Mammary epithelial cell (primary cell): ENCODE measurements around the gene ZNF677.

Experiments used
- EZH2 ChIP-seq: IDR thresholded peaks from 2 replicates; pipeline ENCODE4 v1.6.1; 2012; ENCODE audit warnings: low read length, inconsistent platforms, borderline replicate concordance
- TF ChIP-seq, protein P1 (sequence below), 2 donors: IDR thresholded peaks in 1 of 2; conservative IDR thresholded peaks in 1 of 2; 2 replicates each; pipeline ENCODE4 v1.5.1; 2011 to 2012; ENCODE audit warnings: inconsistent platforms in 2 of 2, low read length in 2 of 2, mild to moderate bottlenecking in 2 of 2, control low read depth in 1 of 2, low read depth in 1 of 2; ENCODE audit not compliant: insufficient read depth in 1 of 2; ENCODE audit errors: extremely low read depth in 1 of 2

DNA sequence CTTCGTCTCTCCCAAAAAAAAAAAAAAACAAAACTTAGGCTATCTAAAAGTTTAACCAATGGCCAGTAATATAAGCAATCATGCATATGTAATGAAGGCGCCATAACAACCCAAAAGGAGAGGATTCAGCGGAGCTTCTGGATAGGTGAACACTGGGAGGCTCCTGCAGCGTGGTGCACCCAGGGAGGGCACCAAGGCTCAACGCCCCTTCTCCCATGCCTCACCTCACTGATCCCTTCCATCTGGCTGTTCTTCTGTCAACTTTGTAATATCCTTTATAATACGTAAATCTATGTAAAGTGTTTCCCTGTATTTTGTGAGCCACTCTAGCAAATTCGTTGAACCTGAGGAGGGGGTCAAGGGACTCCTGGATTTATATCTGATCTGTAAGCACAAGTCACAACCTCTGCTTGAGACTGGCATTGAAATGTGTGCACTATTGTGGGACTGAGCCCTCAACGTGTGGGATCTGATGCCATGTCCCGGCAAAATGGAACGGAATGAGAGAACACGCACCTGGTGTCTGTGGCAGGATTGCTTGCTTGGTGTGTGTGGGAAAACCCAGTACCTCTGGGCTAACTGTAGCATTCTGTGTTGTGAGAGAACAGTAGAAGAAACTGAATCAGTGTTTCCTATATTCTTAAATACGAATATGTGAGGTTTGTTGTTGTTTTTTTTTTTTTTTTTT is 61.0 kb downstream of the ZNF677 start:
- TF ChIP-seq, protein P1, sequence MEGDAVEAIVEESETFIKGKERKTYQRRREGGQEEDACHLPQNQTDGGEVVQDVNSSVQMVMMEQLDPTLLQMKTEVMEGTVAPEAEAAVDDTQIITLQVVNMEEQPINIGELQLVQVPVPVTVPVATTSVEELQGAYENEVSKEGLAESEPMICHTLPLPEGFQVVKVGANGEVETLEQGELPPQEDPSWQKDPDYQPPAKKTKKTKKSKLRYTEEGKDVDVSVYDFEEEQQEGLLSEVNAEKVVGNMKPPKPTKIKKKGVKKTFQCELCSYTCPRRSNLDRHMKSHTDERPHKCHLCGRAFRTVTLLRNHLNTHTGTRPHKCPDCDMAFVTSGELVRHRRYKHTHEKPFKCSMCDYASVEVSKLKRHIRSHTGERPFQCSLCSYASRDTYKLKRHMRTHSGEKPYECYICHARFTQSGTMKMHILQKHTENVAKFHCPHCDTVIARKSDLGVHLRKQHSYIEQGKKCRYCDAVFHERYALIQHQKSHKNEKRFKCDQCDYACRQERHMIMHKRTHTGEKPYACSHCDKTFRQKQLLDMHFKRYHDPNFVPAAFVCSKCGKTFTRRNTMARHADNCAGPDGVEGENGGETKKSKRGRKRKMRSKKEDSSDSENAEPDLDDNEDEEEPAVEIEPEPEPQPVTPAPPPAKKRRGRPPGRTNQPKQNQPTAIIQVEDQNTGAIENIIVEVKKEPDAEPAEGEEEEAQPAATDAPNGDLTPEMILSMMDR (conservative IDR thresholded peaks at IDR 0.05 in 1 of 2, IDR thresholded peaks at IDR 0.05 in 1 of 2; ENCODE audit: extremely low read depth in 1 of 2, insufficient read depth in 1 of 2, low read depth in 1 of 2, low read length in 2 of 2): no peak
- no peak for TF ChIP-seq EZH2
